HFF-Myc (cell line): ENCODE data around the gene TBL1X.
"Not testable (repeated sequence)": the region's sequence is repeated elsewhere in the genome, so short reads cannot be mapped to it uniquely, and the experiment has no call there.

Source experiments
- DNase-seq: peaks from one replicate; pipeline ENCODE4 v3.0.0-alpha.2; 2011; ENCODE audit warnings: low read depth; ENCODE audit errors: extremely low read depth
- H3K4me3 ChIP-seq: replicated peaks from 2 replicates; pipeline ENCODE4 v1.5.1; 2011; ENCODE audit warnings: low read depth, mild to moderate bottlenecking, control low read depth, low read length
- CTCF ChIP-seq: IDR thresholded peaks from 2 replicates; pipeline ENCODE4 v1.5.1; 2012; ENCODE audit warnings: mild to moderate bottlenecking, low read depth, low read length, control low read depth; ENCODE audit errors: missing control alignments

TBL1X gene

DNA sequence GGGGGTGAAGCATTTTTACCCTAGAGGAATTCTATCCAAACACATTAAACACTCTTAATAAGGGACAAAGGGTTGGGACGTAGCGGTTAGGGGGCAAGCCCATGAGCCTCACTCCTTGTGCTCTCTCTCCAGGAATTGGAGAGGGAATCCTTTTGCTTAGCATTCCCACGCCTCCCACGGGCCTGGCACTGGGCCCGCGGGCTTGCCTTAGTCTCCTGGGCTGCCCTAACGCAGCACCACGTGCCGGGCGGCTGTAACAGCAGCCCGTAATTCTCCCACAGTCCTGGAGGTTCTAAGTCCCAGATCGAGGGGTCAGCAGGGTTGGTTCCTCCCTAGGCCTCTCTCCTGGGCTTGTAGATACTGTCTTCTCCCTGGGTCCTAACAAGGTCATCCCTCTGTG, 67.5 kb downstream of the TBL1X start:
- TF ChIP-seq CTCF: no peak
- no peak overlapping the region for H3K4me3 ChIP-seq
- DNase-seq: no peak

DNA sequence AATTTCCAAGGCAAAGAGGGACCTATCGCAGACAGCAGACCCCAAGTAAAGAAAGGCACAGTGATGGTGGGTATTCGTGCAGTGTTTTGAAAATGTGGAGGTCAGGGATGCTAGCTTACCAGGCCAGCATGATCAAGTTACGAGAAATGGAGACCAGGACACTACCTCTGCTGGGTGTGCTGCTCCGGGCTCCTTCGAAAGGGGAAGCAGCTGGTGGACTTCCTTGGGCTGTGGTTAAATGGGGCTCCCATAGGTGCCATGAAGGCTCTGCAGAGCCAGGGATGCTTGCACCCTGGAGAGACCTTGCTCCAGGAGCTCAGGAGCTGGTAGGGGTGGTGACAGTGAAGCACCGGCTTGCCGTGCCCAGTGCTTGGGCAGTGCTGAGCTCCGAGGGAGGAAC, 68.8 kb downstream of the TBL1X start:
- no peak overlapping the region for H3K4me3 ChIP-seq
- TF ChIP-seq CTCF: no peak
- DNase-seq: no peak

DNA sequence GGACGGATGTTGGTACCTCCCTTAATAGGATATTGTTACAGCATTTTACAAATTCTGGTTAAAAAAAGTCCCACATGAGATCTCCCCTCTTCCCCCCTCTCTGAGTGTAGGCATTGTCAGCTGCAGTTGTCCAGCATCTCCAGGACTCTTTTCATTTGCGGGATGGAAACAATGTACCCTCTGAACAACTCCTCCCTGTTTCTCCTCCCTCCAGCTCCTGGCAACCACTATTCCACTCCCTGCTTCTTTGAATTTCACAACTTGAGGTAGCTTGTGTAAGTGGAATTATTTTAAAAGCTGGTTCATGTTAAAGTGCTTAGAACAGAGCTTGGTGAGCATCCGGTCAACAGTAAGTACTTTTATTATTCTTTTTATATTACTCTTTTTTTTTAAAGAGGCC, 69.8 kb downstream of the TBL1X start:
- no peak for TF ChIP-seq CTCF
- DNase-seq: peak; percentile 7
- H3K4me3 ChIP-seq: no peak overlapping the region

DNA sequence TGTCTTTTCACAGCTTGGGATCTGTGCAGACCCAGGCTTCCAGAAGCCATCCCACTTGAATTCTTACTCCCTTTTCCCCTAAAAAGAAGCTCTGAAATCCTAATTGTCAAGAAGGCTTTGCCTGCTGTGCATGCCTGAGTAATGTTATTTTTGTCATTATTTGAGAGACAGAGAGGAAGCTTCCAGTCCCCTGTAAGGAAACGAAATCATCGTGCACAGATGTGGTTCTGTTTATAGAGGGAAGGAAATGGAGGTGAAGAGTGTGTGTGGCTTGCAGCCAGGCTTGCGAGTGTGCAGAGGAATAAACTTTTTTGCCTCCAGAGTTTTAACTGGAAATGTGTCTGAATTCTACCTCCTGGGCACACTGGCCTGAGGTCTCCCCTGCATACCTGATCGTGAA, 70.2 kb downstream of the TBL1X start:
- no peak overlapping the region for H3K4me3 ChIP-seq
- TF ChIP-seq CTCF: no peak
- peak; percentile 7 for DNase-seq

DNA sequence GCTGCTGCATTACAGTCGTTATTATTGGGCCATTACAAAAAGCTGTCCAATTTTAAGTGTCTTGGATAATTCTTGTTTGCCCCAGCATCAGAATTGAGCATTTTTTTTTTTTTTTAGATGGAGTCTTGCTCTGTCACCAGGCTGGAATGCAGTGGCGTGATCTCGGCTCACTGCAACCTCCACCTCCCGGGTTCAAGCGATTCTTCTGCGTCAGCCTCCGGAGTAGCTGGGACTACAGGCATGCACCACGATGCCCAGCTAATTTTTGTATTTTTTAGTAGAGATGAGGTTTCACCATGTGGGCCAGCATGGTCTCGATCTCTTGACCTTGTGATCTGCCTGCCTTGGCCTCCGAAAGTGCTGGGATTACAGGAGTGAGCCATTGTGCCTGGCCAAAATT, 71.3 kb downstream of the TBL1X start:
- not testable (repeated sequence) for H3K4me3 ChIP-seq, DNase-seq

DNA sequence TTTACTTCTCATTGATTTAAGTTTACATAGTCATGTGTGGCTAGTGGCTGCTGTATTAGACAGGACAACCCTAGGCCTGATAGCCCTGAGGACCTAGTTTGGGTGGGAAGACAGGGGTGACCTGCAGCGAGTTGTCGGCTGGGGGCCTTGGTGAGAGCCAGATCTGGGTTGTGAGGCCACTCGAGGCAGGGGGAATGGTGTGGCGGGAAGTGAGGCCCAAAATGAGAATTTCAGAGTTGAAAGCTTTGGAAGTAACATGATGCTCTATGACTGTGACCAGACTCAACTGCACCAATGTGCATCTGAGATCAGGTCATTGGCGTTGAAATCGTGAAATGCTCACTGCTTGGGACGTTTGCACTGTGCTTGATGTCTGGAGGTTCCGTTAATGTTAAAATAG, 72.9 kb downstream of the TBL1X start:
- TF ChIP-seq CTCF: no peak

GRCh38 chrX:9538544-9539045, 73.7 kb downstream of the TBL1X start:
- DNase-seq: no peak
- H3K4me3 ChIP-seq: no peak overlapping the region
- no peak for TF ChIP-seq CTCF

More for the DNA sequence above, 72.9 kb downstream of the TBL1X start:
- no peak for DNase-seq
- no peak overlapping the region for H3K4me3 ChIP-seq
